HG03060 (cell line): ENCODE measurements around the gene NDUFV1.
A peak's percentile ranks its signal among the peaks of the same experiment; 100 is the strongest.
"Not testable (repeated sequence)": the region's sequence is repeated elsewhere in the genome, so short reads cannot be mapped to it uniquely, and the experiment has no call there.

ENCODE experiments used
- ATAC-seq: cut with Tn5 transposase; IDR thresholded peaks from one replicate; pipeline ENCODE4 v1.9.1; 2021; ENCODE audit warnings: low read depth, moderate number of reproducible peaks; ENCODE audit not compliant: unreplicated experiment

The NDUFV1 gene

DNA sequence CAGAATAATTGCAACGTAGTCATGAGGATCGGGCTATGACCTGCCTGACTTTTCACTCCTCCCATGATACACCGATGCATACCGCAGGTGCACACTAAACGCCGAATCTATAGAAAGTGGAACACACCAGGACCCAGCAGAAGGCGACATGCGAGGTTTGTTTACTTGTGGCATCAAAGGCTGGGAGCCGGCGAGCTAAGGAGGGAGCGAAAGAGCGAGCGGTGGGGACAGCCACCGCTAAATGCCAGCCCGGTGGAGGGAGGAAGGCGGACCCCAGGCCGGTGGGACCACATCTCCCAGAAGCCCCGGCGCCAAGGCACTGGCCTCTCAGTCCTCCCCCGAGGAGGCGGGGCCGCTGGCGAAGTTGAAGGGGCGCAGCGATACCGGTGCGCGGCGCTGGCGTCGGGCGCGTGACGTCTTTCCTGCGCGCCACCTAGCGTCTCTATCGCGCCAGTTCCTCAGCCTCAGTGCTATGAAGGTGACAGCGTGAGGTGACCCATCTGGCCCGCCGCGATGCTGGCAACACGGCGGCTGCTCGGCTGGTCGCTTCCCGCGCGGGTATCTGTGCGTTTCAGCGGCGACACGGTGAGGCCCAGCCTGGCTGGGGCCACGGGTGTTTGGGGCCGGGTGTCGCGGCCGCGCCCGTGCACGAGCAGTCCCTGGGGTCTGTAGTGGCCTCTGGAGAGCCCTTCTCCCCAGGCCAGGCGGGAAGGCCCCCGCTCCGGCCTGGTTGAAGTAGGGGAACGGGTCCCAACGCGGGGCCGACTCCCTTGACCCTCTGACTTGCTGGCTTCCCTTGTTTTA lies at the start of gene NDUFV1:
Gene NDUFV1 (plus strand): TSS at position 445 of the 804 bp plus-strand sequence. CDS start 69 bp downstream, at position 514.
- peak; percentile 85 for ATAC-seq

DNA sequence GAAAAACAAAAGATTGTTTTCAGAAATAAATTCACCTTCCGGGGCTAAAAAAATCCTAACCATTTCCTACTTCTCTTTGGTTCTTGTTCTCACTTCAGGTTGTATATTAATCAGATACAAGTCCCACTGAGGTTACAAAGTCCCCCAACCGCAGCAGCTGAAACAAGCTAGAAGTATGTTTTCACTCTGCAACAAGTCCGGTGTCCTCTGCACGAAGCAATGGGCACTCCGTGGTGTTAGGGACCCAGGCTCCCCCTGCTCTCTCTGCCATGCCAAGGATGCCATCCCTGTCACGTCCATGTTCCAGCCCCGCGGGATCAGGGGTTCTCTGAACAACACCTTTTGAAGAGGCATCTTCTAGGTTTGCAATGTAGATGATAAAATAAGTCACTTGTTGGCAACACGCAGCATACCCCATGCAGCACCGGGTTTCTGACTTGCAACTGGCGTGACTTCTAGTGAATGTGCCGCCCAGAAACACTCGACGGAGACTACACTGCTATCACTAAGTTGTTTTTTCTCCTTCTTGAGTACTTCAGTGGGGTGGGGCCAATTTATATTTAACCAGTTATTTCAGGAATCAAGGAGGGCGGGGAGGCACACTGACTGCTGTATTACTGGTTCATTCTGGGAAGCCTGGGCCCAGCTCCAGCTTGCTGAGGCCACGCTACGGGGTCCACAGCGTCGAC lies 48.5 kb upstream of the NDUFV1 start:
- no peak for ATAC-seq

DNA sequence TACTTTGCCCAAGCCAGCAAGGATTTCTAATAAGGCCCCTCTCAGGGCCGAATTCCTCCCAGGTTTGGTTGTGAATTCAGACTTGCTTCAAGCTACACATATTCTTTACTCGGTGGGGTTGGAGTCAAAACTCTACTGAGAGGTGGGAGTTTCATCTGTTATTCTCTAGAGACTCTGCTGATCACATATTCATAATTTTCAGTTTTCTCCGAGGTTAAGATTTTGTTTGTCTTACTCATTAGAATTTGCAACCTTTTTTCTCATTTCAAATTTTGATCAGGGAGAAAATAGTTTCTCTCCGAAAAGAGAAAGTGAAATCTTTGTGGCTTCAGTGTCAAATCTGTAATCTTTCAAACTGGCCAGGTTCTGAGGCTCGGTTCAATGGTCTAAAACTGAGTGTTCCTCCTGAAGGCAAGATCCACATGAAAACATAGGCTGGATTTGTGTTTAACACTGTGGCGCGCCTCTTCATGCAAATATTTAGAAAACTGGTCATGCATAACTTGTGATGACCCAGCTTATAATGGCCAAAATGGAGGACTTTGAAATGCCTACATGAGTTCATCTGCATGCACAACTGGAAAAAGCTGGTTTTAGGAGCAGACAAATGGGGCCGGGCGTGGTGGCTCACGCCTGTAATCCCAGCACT lies 44.6 kb upstream of the NDUFV1 start:
- peak; percentile 63 for ATAC-seq

DNA sequence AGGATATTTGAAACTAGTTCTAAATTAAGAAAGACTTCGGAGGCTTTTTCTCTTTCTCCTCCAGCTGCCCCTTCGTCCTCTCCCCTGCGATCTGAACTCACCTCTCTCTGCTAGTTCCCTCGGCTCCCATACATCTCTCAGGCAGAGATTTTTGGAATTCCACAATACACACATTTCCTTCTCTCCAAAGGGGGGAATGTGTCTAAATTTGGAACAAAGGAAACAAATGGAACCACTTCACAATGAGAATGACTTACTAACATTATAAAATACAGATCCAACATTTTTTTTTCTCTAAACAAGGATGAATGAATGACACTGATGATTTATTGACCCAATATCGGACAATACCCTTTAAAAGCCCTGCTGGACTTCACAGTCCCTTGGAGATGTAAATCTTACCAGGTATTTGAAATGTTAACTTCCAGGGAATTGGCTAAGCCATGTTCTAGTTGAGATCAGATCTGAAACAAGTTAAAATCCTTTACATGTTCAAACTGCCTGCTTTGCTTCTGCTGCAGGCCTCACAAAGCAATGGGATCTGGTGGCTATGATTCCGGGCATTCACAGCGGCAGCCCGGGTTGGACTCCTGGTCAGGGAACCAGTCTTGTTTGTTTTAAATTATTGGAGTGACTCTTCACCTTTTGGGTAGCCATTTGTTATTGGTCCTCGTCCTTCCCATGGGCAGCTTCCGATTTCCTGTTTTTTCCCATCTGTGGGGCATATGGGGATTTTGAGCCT lies 43.6 kb upstream of the NDUFV1 start:
- ATAC-seq = no peak

DNA sequence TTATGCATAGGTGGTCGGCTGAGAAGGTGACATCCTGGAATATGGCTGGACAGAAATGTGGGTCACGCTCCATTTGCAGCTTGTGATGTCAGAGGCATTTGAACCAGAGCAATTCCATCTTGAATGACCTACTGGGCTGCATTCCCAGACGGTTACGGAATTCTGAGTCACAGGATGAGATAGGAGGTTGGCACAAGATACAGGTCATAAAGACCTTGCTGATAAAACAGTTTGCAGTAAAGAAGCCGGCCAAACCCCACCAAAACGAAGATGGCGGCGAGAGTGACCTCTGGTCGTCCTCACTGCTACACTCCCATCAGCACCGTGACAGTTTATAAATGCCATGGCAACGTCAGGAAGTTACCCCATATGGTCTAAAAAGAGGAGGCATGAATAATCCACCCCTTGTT lies 43.0 kb upstream of the NDUFV1 start:
- not testable (repeated sequence) for ATAC-seq

DNA sequence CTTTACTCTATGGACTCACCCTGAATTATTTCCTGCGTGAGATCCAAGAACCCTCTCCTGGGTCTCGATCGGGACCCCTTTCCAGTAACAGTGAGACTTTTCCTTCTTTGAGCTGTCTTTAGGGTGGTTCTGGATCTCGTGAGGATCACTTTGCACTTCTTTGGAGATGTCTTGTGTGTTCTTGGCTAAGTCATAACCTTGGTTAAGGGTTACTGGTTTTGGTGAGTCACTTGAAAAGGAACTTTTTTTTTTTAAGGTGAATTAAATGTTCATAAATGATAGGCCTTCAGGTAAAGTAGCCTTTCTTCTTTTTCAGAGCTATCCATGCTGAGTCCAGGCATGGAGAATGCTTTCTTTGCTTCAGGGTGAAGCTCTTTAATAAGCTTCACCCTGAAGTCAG lies 42.5 kb upstream of the NDUFV1 start:
- ATAC-seq = no peak

DNA sequence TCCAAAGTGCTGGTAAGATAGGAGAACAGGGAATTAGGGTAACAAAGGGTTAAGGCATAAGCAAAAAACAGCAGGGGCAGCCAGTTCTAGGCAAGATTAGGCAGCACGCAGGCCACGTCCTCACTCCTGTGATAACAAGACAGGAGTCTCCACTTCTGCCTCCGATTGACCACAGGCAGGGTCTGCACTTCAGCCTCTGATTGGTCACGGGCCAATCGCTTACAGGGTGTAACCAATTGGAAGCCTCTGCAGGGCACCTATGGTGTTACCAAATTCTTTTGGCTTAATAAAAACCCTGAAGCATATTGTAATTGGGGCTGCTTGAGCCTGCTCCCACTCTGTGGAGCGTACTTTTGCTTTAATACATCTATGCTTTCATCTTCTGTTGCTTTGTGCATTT lies 35.3 kb upstream of the NDUFV1 start:
- ATAC-seq = no peak

DNA sequence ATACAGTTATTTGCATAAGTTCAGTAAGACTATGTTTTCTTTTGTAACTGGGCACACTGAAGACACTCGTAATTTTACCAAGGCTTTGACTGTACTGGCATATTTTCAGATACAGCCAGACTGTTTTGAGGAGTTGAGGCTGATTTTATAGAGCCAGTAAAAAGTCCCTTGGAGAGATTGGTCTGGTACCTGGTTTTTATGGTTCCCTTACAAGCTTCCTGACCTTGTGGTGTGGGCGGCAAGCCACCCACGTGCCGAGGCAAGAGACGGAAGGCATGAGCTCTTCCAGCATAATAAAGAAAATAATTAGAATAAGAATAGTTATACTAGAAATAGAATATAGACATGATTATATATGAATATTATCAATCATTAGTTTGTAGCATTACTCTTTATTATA lies 34.4 kb upstream of the NDUFV1 start:
- no peak for ATAC-seq

DNA sequence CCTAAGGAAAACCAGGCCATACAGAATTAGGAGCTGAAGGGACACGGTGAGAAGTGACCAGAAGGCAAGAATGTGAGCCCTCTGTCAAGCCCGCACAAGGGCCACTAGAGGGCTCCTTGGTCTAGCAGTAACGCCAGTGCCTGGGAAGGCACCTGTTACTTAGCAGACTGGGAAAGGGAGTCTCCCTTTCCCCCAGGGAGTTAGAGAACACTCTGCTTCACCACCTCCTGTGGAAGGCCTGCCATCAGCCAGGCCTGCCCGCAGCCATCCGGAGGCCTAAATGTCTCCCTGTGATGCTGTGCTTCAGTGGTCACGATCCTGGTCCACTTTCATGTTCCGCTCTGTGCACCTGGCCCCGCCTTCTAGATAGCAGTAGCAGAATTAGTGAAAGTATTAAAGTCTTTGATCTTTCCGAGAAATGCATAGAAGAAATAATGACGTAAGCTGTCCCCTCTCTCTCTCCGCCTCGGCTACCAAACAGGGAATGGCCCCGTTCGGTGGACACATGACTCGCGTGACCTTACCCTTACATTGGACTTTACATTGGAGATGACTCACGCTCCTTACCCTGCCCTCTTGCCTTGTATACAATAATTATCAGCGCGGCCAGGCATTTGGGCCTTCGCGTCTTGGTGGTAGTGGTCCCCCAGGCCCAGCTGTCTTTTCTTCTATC lies 33.9 kb upstream of the NDUFV1 start:
- ATAC-seq = no peak

DNA sequence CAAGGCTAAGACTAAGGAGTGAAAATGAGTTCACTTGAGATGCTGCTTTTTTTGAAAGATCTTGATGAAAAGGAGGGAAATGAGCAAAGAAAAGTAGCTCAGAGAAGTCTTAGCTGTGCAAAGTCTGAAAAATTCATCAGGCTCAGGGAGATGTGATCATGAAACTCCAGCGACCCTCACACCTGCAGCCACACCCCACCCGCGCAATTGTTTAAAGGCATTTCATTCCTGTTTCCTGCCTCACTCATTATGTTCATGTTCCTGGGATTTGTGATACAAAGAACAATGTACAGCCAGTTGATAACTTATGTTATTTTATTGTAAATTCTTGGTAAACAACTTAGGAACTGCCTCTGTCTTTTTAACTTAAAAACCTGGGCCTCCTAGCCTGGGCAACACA lies 31.8 kb upstream of the NDUFV1 start:
- ATAC-seq = no peak

DNA sequence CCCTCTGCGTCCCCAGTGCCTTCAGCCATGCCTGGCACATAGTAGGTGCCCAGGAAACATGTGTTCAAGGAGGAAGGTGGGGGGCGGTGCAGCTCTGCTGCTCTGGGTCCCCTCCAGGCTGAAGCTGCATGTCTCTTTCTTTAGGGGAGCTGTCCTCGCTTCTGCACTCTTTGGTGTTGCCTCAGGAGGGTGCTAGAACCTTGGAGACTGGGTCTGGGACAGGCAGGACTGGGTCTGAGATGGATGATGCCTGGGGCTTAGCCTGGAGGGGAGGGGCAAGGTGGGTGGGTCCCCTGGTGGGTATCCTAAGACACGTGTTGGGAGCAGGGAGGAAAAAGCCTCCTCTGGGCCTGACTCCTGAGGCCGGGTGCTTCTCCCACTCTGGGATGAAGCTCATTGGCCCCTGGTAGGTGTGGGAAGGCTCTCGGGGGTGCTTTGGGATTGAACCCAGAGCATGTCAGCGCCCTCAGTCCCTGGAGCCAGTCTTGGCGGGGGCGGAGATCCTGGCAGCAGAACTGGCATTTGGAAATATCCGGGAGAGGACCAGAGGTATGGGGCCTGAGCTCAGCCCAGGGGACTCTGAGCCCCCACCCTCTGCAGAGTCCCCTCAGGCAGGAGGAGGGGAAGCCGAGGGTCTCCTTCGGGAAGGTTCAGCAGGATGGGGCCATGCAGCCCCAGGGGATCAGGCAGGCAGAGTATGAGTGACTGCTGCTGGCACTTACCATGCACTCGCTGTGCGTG lies 29.8 kb upstream of the NDUFV1 start:
- ATAC-seq = no peak

DNA sequence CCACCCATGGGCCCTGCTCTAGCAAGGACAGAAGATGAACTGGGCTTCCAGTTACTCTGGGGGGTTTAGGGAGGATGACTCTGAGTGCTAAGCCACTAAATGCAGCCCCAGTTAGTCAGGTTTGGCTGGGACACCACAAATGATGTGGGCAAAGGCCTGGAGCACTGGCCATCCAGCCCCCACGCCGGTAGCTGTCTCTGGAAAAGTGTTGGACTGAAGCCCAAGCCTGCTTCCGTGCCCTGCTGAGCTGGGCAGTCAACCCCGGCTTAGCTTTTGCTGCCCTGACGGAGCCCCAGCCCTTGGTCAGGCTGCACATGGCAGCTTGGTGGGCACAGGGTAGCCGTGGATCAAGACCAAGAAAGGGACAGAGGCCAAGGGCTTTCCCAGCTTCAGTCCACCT lies 28.8 kb upstream of the NDUFV1 start:
- no peak for ATAC-seq

DNA sequence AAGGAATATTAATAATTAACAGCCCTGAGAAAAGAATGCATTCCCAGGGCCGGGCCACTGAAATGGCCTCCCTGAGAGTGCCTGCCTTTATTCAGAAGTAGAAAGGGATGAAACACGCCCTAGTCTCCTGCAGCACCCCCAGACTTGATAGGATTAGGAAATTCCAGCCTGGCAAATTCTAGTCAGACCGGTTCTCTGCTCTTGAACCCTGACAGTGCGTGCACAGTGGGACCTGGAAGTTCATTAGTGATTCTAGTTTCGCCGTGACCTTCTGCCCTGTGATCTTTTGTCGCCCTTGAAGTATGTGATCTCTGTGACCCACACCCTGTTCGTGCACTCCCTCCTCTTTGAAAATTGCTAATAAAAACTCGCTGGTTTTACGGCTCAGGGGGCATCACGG lies 25.3 kb upstream of the NDUFV1 start:
- ATAC-seq = no peak

DNA sequence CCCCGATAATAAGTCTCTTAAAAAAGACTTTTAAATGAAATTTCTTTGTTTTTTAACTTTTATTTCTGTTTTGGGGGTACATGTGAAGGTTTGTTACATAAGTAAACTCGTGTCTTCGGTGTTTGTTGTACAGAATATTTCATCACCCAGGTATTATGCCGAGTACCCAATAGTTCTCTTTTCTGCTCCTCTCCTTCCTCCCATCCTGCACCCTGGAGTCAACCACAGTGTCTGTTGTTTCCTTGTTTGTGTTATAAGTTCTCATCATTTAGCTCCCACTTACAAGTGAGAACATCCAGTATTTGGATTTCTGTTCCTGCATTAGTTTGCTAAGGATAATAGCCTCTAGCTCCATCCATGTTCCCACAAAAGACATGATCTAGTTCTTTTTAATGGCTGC lies 24.7 kb upstream of the NDUFV1 start:
- ATAC-seq = no peak

DNA sequence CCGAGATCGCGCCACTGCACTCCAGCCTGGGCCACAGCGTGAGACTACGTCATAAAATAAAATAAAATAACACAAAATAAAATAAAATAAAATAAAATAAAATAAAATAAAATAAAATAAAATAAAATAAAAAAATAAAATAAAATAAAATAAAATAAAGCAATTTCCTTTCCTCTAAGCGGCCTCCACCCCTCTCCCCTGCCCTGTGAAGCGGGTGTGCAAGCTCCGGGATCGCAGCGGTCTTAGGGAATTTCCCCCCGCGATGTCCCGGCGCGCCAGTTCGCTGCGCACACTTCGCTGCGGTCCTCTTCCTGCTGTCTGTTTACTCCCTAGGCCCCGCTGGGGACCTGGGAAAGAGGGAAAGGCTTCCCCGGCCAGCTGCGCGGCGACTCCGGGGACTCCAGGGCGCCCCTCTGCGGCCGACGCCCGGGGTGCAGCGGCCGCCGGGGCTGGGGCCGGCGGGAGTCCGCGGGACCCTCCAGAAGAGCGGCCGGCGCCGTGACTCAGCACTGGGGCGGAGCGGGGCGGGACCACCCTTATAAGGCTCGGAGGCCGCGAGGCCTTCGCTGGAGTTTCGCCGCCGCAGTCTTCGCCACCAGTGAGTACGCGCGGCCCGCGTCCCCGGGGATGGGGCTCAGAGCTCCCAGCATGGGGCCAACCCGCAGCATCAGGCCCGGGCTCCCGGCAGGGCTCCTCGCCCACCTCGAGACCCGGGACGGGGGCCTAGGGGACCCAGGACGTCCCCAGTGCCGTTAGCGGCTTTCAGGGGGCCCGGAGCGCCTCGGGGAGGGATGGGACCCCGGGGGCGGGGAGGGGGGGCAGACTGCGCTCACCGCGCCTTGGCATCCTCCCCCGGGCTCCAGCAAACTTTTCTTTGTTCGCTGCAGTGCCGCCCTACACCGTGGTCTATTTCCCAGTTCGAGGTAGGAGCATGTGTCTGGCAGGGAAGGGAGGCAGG lies 23.2 kb upstream of the NDUFV1 start, which contains the start of gene GSTP1:
Gene GSTP1 (plus strand): TSS at position 566 of the 958 bp plus-strand sequence. CDS start 32 bp downstream, at position 598.
- ATAC-seq = no peak

DNA sequence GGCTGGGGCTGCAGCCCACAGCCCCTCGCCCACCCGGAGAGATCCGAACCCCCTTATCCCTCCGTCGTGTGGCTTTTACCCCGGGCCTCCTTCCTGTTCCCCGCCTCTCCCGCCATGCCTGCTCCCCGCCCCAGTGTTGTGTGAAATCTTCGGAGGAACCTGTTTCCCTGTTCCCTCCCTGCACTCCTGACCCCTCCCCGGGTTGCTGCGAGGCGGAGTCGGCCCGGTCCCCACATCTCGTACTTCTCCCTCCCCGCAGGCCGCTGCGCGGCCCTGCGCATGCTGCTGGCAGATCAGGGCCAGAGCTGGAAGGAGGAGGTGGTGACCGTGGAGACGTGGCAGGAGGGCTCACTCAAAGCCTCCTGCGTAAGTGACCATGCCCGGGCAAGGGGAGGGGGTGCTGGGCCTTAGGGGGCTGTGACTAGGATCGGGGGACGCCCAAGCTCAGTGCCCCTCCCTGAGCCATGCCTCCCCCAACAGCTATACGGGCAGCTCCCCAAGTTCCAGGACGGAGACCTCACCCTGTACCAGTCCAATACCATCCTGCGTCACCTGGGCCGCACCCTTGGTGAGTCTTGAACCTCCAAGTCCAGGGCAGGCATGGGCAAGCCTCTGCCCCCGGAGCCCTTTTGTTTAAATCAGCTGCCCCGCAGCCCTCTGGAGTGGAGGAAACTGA lies 22.4 kb upstream of the NDUFV1 start:
- ATAC-seq = no peak

DNA sequence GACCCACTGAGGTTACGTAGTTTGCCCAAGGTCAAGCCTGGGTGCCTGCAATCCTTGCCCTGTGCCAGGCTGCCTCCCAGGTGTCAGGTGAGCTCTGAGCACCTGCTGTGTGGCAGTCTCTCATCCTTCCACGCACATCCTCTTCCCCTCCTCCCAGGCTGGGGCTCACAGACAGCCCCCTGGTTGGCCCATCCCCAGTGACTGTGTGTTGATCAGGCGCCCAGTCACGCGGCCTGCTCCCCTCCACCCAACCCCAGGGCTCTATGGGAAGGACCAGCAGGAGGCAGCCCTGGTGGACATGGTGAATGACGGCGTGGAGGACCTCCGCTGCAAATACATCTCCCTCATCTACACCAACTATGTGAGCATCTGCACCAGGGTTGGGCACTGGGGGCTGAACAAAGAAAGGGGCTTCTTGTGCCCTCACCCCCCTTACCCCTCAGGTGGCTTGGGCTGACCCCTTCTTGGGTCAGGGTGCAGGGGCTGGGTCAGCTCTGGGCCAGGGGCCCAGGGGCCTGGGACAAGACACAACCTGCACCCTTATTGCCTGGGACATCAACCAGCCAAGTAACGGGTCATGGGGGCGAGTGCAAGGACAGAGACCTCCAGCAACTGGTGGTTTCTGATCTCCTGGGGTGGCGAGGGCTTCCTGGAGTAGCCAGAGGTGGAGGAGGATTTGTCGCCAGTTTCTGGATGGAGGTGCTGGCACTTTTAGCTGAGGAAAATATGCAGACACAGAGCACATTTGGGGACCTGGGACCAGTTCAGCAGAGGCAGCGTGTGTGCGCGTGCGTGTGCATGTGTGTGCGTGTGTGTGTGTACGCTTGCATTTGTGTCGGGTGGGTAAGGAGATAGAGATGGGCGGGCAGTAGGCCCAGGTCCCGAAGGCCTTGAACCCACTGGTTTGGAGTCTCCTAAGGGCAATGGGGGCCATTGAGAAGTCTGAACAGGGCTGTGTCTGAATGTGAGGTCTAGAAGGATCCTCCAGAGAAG lies 21.6 kb upstream of the NDUFV1 start:
- no peak for ATAC-seq
